Kidney tubule cell (primary cell): ENCODE data around the gene PLEKHB1.

Source experiments
- DNase-seq: peaks from one replicate; pipeline ENCODE4 v3.0.0-alpha.2; 2018; ENCODE audit warnings: low spot score

Gene PLEKHB1

GRCh38 chr11:73680687-73681086 lies 34.3 kb downstream of the PLEKHB1 start:
- DNase-seq, result no peak

- no peak for DNase-seq
Observed at GRCh38 chr11:73693899-73694525, 47.6 kb downstream of the PLEKHB1 start.

- no peak for DNase-seq
Observed at GRCh38 chr11:73705053-73705452, 58.7 kb downstream of the PLEKHB1 start.

DNA sequence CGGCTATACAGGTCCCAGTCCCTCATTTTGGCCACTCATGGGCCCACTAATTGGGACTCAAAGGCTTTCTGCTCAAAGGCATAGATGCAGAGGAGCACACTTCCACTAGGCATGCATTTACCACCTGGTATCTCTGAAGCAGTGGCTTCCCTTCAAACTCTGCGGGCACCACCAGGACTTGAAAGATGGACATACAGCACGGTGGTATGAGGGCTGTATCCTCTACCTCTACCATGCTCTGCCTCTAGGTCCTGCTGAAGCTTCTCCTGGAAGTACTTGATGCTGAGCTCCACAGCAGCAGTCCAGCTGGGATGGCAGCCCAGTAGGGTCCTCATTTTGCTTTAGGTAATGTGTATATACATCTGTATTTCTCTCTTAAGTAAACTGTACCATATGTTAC lies 64.6 kb downstream of the PLEKHB1 start:
- no peak for DNase-seq
